ENCODE measurements around the gene CYP19A1. TPM values are rescaled to one million over a fixed set of nuclear protein-coding genes. Genes with fewer than 3 reads are reported as not detected.
A peak's percentile ranks its signal among the peaks of the same experiment; 100 is the strongest.

Gene CYP19A1
- total and polyA plus RNA-seq, 7 donors = 0.10 to 4.7 (median 0.22) TPM

DNA sequence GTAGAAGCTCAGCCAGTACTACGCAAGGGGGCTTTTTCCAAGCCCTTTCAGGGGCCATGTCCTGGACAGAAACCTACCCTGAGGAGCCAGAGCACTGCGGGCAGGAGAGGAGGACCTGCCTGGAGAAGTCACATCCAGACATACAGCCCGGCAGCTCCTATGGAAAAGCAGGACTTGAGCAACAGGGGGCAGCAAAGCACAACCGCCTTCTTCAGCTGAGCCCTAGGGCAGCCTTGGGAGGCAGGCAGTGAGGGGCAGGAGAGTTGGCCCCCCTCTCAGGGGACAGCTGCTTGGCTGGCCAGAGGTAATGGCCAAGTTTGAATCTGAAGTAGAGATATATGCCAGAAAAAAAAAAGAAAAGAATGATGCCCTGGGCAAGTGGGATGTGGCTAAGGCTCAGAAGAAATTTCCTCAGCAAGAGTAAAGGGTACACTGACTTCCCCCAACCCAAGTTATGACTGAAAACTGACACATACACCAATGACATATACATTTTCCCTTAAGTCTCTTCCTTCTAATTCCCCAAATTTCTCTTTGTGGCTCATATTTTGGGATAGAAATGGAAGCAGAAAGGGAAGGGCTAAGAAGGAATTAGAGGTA lies 56.9 kb downstream of the CYP19A1 start:
- ATAC-seq = peak in 3 of 4 donors; percentile 68 to 78 (median 73)

DNA sequence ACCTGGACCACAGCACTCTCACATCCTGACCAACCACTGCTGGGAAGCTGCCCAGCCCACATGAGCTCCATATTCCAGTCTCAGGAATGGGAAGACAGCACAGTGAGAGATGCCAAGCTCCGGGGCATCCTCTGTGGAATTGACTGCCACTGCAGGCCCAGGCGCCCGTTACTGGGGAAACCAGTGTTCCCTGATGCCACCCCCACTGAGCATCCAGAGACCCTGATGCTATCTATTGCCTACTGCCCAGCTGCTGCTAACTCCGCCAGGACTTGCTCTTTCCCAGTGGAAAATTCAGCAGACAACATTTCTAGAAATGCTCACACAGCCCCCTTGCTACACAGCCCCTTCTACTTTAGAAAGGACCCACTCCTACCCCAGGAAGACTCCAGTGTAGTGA lies 57.6 kb downstream of the CYP19A1 start:
- no peak for ATAC-seq
- DNase-seq = no peak
- Histone ChIP-seq H3K9me3 (no peaks in the 10 kb centered on the region), H3K27ac (no peak overlapping the region), H3K27me3 (ENCODE audit: insufficient read depth in 3 of 3, low read length in 2 of 3) (peaks cover 0 to 5% (median 1%) of the 10 kb centered on the region in 3 donors), H3K4me1 (no peaks in the 10 kb centered on the region), H3K36me3 (ENCODE audit: insufficient read depth in 1 of 2, low read depth in 1 of 2) (no peaks in the 10 kb centered on the region), H3K4me3 (no peak overlapping the region)
- WGBS, 3 donors = 88 to 93% (median 91%) methylated on average over 4 of the region's 4 CpGs
- TF ChIP-seq, protein P1, sequence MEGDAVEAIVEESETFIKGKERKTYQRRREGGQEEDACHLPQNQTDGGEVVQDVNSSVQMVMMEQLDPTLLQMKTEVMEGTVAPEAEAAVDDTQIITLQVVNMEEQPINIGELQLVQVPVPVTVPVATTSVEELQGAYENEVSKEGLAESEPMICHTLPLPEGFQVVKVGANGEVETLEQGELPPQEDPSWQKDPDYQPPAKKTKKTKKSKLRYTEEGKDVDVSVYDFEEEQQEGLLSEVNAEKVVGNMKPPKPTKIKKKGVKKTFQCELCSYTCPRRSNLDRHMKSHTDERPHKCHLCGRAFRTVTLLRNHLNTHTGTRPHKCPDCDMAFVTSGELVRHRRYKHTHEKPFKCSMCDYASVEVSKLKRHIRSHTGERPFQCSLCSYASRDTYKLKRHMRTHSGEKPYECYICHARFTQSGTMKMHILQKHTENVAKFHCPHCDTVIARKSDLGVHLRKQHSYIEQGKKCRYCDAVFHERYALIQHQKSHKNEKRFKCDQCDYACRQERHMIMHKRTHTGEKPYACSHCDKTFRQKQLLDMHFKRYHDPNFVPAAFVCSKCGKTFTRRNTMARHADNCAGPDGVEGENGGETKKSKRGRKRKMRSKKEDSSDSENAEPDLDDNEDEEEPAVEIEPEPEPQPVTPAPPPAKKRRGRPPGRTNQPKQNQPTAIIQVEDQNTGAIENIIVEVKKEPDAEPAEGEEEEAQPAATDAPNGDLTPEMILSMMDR (IDR thresholded peaks at IDR 0.05) = no peak
- intact Hi-C loops (cut with DNase I) = loop anchor here in 1 of 2 donors (1.0 kb wide), 1 partner anchor 100 kb away; no protein-coding TSS in a partner anchor

More for the DNA sequence above, 56.9 kb downstream of the CYP19A1 start:
- peaks cover 0 to 5% (median 1%) of the 10 kb centered on the region in 3 donors for H3K27me3 ChIP-seq (ENCODE audit: insufficient read depth in 3 of 3, low read length in 2 of 3)
- peak; percentile 54 to 72 for DNase-seq
- no peak overlapping the region for H3K4me3 ChIP-seq
- no peaks in the 10 kb centered on the region for H3K36me3 ChIP-seq (ENCODE audit: insufficient read depth in 1 of 2, low read depth in 1 of 2)
- no peaks in the 10 kb centered on the region for H3K9me3 ChIP-seq
- no peak overlapping the region for H3K27ac ChIP-seq
- 39 to 44% (median 39%) methylated on average over 4 of the region's 4 CpGs for WGBS, 3 donors
- TF ChIP-seq, protein P1 (IDR thresholded peaks at IDR 0.05) = peak; percentile 43
- H3K4me1 ChIP-seq = no peaks in the 10 kb centered on the region
- intact Hi-C loops (cut with DNase I) = loop anchor here in 1 of 2 donors (1.0 kb wide), 1 partner anchor 100 kb away; no protein-coding TSS in a partner anchor

DNA sequence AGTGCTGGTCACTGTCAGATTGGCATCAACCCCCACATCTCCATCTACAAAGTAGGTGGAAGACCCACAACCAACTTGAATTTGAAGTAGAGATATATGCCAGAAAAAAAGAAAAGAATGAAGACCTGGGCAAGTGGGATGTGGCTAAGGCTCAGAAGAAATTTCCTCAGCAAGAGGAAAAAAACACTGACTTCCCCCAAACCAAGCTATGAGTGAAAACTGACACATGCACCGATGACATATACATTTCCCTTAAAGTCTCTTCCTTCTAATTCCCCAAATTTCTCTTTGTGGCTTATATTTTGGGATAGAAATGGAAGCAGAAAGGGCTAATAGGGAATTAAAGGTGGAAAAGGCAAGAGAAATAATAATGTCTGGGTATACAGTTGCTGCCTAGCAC lies 59.0 kb downstream of the CYP19A1 start:
- TF ChIP-seq, protein P1 (IDR thresholded peaks at IDR 0.05) = no peak
- H3K4me3 ChIP-seq = no peak overlapping the region
- intact Hi-C loops (cut with DNase I) = no loop called here
- ATAC-seq (no peak), DNase-seq (no peak)
- H3K36me3 ChIP-seq (ENCODE audit: insufficient read depth in 1 of 2, low read depth in 1 of 2) = no peaks in the 10 kb centered on the region
- H3K27me3 ChIP-seq (ENCODE audit: insufficient read depth in 3 of 3, low read length in 2 of 3) = peaks cover 0 to 5% (median 1%) of the 10 kb centered on the region in 3 donors
- H3K9me3 ChIP-seq = no peaks in the 10 kb centered on the region
- 93 to 98% (median 94%) methylated on average over 1 of the region's 1 CpG for WGBS, 3 donors
- no peak overlapping the region for H3K27ac ChIP-seq
- no peaks in the 10 kb centered on the region for H3K4me1 ChIP-seq

DNA sequence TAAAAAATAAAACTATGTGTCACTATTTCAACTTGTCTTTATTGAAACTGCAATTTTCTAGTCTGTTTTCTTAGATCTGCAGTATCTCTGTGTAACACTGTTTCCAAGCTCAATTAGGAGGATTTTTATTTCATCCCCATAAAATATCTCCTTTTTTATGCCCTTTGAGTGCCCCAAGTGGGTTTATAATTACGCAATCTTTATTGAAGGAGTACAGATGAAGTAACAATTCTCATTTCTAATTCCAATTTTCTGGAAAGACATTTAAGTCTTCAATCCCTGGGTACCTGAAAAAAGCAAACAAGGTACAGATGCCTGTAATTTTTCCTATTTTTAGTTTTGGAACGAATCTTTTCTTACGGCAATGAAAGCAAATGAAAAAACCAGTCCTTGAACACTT lies 61.3 kb downstream of the CYP19A1 start:
- Histone ChIP-seq H3K27ac (no peak overlapping the region), H3K36me3 (ENCODE audit: insufficient read depth in 1 of 2, low read depth in 1 of 2) (no peaks in the 10 kb centered on the region), H3K27me3 (ENCODE audit: insufficient read depth in 3 of 3, low read length in 2 of 3) (peaks cover 1 to 3% (median 3%) of the 10 kb centered on the region in 3 donors), H3K4me3 (no peak overlapping the region), H3K4me1 (no peaks in the 10 kb centered on the region), H3K9me3 (no peaks in the 10 kb centered on the region)
- WGBS, 3 donors = 46 to 60% (median 50%) methylated on average over 3 of the region's 3 CpGs
- TF ChIP-seq, protein P1 (IDR thresholded peaks at IDR 0.05) = no peak
- intact Hi-C loops (cut with DNase I) = no loop called here
- DNase-seq = no peak
- ATAC-seq = no peak
